Liver (tissue), 9 donors: ENCODE data around the gene BLTP2. TPM values are rescaled to one million over a fixed set of nuclear protein-coding genes. Genes with fewer than 3 reads are reported as not detected.
A peak's percentile ranks its signal among the peaks of the same experiment; 100 is the strongest.

Source experiments
- DNase-seq: peaks from one replicate; pipeline ENCODE4 v3.0.0-alpha.2; 2017; ENCODE audit warnings: low spot score
- H3K27ac ChIP-seq, 2 donors: one replicate each; pipeline ENCODE4 v1.7.0; 2013; ENCODE audit warnings: inconsistent platforms in 2 of 2, low read length in 2 of 2, control low read depth in 1 of 2, low read depth in 1 of 2, mild to moderate bottlenecking in 1 of 2
- H3K27me3 ChIP-seq, 4 donors: one replicate each; pipeline versions ENCODE4 v1.6.1 to v1.7.0; 2013; ENCODE audit warnings: low read length in 3 of 4, inconsistent platforms in 1 of 4, mild to moderate bottlenecking in 1 of 4, moderate library complexity in 1 of 4; ENCODE audit not compliant: control insufficient read depth in 4 of 4, insufficient read depth in 4 of 4
- H3K36me3 ChIP-seq, 4 donors: one replicate each; pipeline versions ENCODE4 v1.6.1 to v1.7.0; 2013; ENCODE audit warnings: low read length in 3 of 4, mild to moderate bottlenecking in 3 of 4, low read depth in 1 of 4, moderate library complexity in 1 of 4; ENCODE audit not compliant: control insufficient read depth in 4 of 4, insufficient read depth in 3 of 4
- H3K4me1 ChIP-seq, 4 donors: one replicate each; pipeline versions ENCODE4 v1.6.1 to v1.7.0; 2013; ENCODE audit warnings: low read length in 3 of 4, mild to moderate bottlenecking in 3 of 4, moderate library complexity in 1 of 4; ENCODE audit not compliant: control insufficient read depth in 4 of 4, insufficient read depth in 4 of 4
- H3K4me3 ChIP-seq, 3 donors: one replicate each; pipeline versions ENCODE4 v1.6.1 to v1.7.0; 2013; ENCODE audit warnings: low read length in 3 of 3, control low read depth in 1 of 3, low read depth in 1 of 3, mild to moderate bottlenecking in 1 of 3
- H3K9ac ChIP-seq, 2 donors: one replicate each; pipeline ENCODE4 v1.7.0; 2013; ENCODE audit warnings: low read length in 2 of 2, mild to moderate bottlenecking in 2 of 2, moderate library complexity in 2 of 2, control low read depth in 1 of 2, low read depth in 1 of 2
- H3K9me3 ChIP-seq, 4 donors: one replicate each; pipeline versions ENCODE4 v1.6.1 to v1.7.0; 2013; ENCODE audit warnings: low read length in 3 of 4; ENCODE audit not compliant: control insufficient read depth in 4 of 4
- ATF3 ChIP-seq: IDR thresholded peaks from 2 replicates; pipeline ENCODE4 v1.6.1; 2016; ENCODE audit warnings: antibody characterized with exemption
- CTCF ChIP-seq: fragments of 150-350 bp; IDR thresholded peaks from 2 replicates; pipeline ENCODE4 v1.5.1; 2017; ENCODE audit warnings: improper control_type of control experiment, low read depth, low read length; ENCODE audit not compliant: missing input control
- EGR1 ChIP-seq, 2 donors: IDR thresholded peaks; 2 replicates each; pipeline ENCODE4 v1.6.1; 2016 to 2018; ENCODE audit warnings: antibody characterized with exemption in 2 of 2, low read depth in 2 of 2
- FOXA1 ChIP-seq: IDR thresholded peaks from 2 replicates; pipeline ENCODE4 v1.6.1; 2016; ENCODE audit warnings: antibody characterized with exemption
- FOXA2 ChIP-seq: IDR thresholded peaks from 2 replicates; pipeline ENCODE4 v1.6.1; 2016; ENCODE audit warnings: antibody characterized with exemption
- HNF4A ChIP-seq, 2 donors: conservative IDR thresholded peaks; 2 replicates each; pipeline ENCODE4 v1.6.1; 2016; ENCODE audit warnings: antibody characterized with exemption in 2 of 2, mild to moderate bottlenecking in 2 of 2
- HNF4G ChIP-seq: IDR thresholded peaks from 2 replicates; pipeline ENCODE4 v1.6.1; 2016; ENCODE audit warnings: antibody characterized with exemption
- JUND ChIP-seq, 2 donors: IDR thresholded peaks; 2 replicates each; pipeline ENCODE4 v1.6.1; 2016; ENCODE audit warnings: antibody characterized with exemption in 2 of 2
- MAX ChIP-seq: IDR thresholded peaks from 2 replicates; pipeline ENCODE4 v1.6.1; 2016; ENCODE audit warnings: antibody characterized with exemption
- NR2F2 ChIP-seq: IDR thresholded peaks from 2 replicates; pipeline ENCODE4 v1.6.1; 2016; ENCODE audit warnings: antibody characterized with exemption
- RAD21 ChIP-seq, 2 donors: IDR thresholded peaks; 2 replicates each; pipeline ENCODE4 v1.6.1; 2016; ENCODE audit warnings: antibody characterized with exemption in 2 of 2, mild to moderate bottlenecking in 2 of 2
- REST ChIP-seq: IDR thresholded peaks from 2 replicates; pipeline ENCODE4 v1.6.1; 2016; ENCODE audit warnings: antibody characterized with exemption, mild to moderate bottlenecking
- RXRA ChIP-seq, 2 donors: IDR thresholded peaks; 2 replicates each; pipeline ENCODE4 v1.6.1; 2017 to 2018; ENCODE audit warnings: antibody characterized with exemption in 2 of 2, mild to moderate bottlenecking in 1 of 2
- SP1 ChIP-seq: IDR thresholded peaks from 2 replicates; pipeline ENCODE4 v1.6.1; 2018; ENCODE audit warnings: antibody characterized with exemption, mild to moderate bottlenecking
- TAF1 ChIP-seq: conservative IDR thresholded peaks from 2 replicates; pipeline ENCODE4 v1.6.1; 2016; ENCODE audit warnings: antibody characterized with exemption, mild to moderate bottlenecking
- YY1 ChIP-seq: IDR thresholded peaks from 2 replicates; pipeline ENCODE4 v1.6.1; 2016; ENCODE audit warnings: antibody characterized with exemption, mild to moderate bottlenecking
- ZBTB33 ChIP-seq: IDR thresholded peaks from 2 replicates; pipeline ENCODE4 v1.6.1; 2016; ENCODE audit warnings: antibody characterized with exemption
- WGBS: extraction: QIAGEN DNeasy Blood & Tissue Kit; methylation state at CpG from one replicate; pipeline ENCODE4 v1.1.7; 2013; 5-methylcytosine and 5-hydroxymethylcytosine counted together
- polyA plus RNA-seq, 2 donors: library from polyadenylated mRNA; stranded (reverse) in 1 of 2; unstranded in 1 of 2; fragments of 200-250 nt in 1 of 2; fragments of >200 nt in 1 of 2; fragmentation: Nextera tagmentation in 1 of 2; extraction: Ambion mirVana in 1 of 2; gene quantifications; one replicate each; pipeline versions ENCODE4 v1.2.1 to v1.2.3, GENCODE V29; 2013 to 2015
- total RNA-seq, 2 donors: library from RNA; depleted of rRNA; stranded (reverse); fragments of >200 nt; gene quantifications; one replicate each; pipeline ENCODE4 v1.2.3, GENCODE V29; 2014
- donor health status: healthy.
- donor health status: healthy.
- donor health status: healthy.
- donor health status: healthy.
- donor health status: healthy.

Gene BLTP2
- total and polyA plus RNA-seq, 4 donors: 24.8 to 122 (median 34.9) TPM

- Histone ChIP-seq H3K4me1 (no peaks in the 10 kb centered on the region), H3K36me3 (peaks cover 38 to 93% (median 83%) of the 10 kb centered on the region in 4 donors), H3K9me3 (no peaks in the 10 kb centered on the region), H3K9ac (no peak overlapping the region), H3K4me3 (no peak overlapping the region), H3K27ac (no peak overlapping the region), H3K27me3 (no peaks in the 10 kb centered on the region)
- TF ChIP-seq RAD21 (IDR thresholded peaks at IDR 0.05) (peak; percentile 73 to 81), RXRA (IDR thresholded peaks at IDR 0.05) (no peak)
- DNase-seq: no peak
- 59% methylated on average over 3 of the region's 3 CpGs for WGBS
These were observed 40.0 kb upstream of the BLTP2 start for GRCh38 chr17:28684963-28685362.

GRCh38 chr17:28682655-28683054 lies 37.7 kb upstream of the BLTP2 start:
- no peak for DNase-seq

More at GRCh38 chr17:28682655-28683054, 37.7 kb upstream of the BLTP2 start:
- Histone ChIP-seq H3K9ac (no peak overlapping the region), H3K27ac (no peak overlapping the region), H3K27me3 (no peaks in the 10 kb centered on the region), H3K4me3 (no peak overlapping the region), H3K9me3 (no peaks in the 10 kb centered on the region), H3K36me3 (peaks cover 40 to 89% (median 77%) of the 10 kb centered on the region in 4 donors), H3K4me1 (no peaks in the 10 kb centered on the region)
- TF ChIP-seq CTCF (no peak), SP1 (no peak), FOXA2 (no peak), FOXA1 (no peak), ZBTB33 (no peak), REST (no peak), NR2F2 (no peak), RXRA (IDR thresholded peaks at IDR 0.05) (no peak), ATF3 (no peak), RAD21 (IDR thresholded peaks at IDR 0.05) (no peak), HNF4G (no peak), HNF4A (conservative IDR thresholded peaks at IDR 0.05) (no peak), EGR1 (IDR thresholded peaks at IDR 0.05; ENCODE audit: low read depth in 2 of 2) (no peak), TAF1 (no peak), YY1 (no peak), JUND (IDR thresholded peaks at IDR 0.05) (no peak), MAX (no peak)
- 90% methylated on average over 11 of the region's 11 CpGs for WGBS
